GM23338 (cell line): Measurements from ENCODE around the gene RHOBTB3. TPM values are rescaled to one million over a fixed set of nuclear protein-coding genes. Genes with fewer than 3 reads are reported as not detected.

ENCODE experiments used
- ATAC-seq: fragments of 200-7000 bp; cut with Tn5 transposase; 3 replicates; pipeline ENCODE4 v1.9.1; 2020
- DNase-seq: peaks from one replicate; pipeline ENCODE4 v3.0.0-alpha.2; 2015; ENCODE audit warnings: low spot score
- H2AFZ ChIP-seq: fragments of 200-600 bp; sonication (generic); 2 replicates; pipeline ENCODE4 v1.8.0; 2016; ENCODE audit warnings: antibody characterized with exemption, mild to moderate bottlenecking, moderate library complexity
- H3F3A ChIP-seq: fragments of 200-600 bp; sonication (generic); replicated peaks from 2 replicates; pipeline ENCODE4 v1.8.0; 2017; ENCODE audit warnings: antibody characterized with exemption, mixed run types, low read depth
- H3K27ac ChIP-seq: fragments of 200-600 bp; sonication (generic); 2 replicates; pipeline ENCODE4 v1.6.1; 2016; ENCODE audit warnings: low read depth
- H3K27me3 ChIP-seq: fragments of 200-600 bp; sonication (generic); 2 replicates; pipeline ENCODE4 v1.8.0; 2016; ENCODE audit warnings: mild to moderate bottlenecking, mixed run types, moderate library complexity; ENCODE audit not compliant: insufficient read depth
- H3K36me3 ChIP-seq: fragments of 200-600 bp; sonication (generic); 2 replicates; pipeline ENCODE4 v1.8.0; 2016; ENCODE audit warnings: mild to moderate bottlenecking; ENCODE audit not compliant: insufficient read depth
- H3K4me1 ChIP-seq: fragments of 200-600 bp; sonication (generic); 2 replicates; pipeline ENCODE4 v1.8.0; 2016; ENCODE audit warnings: mild to moderate bottlenecking, moderate library complexity; ENCODE audit not compliant: insufficient read depth
- H3K4me2 ChIP-seq: fragments of 200-600 bp; sonication (generic); 2 replicates; pipeline ENCODE4 v1.7.1; 2017; ENCODE audit warnings: mixed run types
- H3K4me3 ChIP-seq: fragments of 200-600 bp; sonication (generic); 2 replicates; pipeline ENCODE4 v1.6.1; 2016; ENCODE audit warnings: mixed run types
- H3K79me2 ChIP-seq: fragments of 200-600 bp; sonication (generic); replicated peaks from 2 replicates; pipeline ENCODE4 v1.8.0; 2017; ENCODE audit warnings: mild to moderate bottlenecking; ENCODE audit not compliant: insufficient read depth
- H3K9me2 ChIP-seq: fragments of 200-600 bp; sonication (generic); 2 replicates; pipeline ENCODE4 v1.8.0; 2017; ENCODE audit not compliant: insufficient read depth
- H4K20me1 ChIP-seq: fragments of 200-600 bp; sonication (generic); replicated peaks from 2 replicates; pipeline ENCODE4 v1.8.0; 2017; ENCODE audit warnings: mild to moderate bottlenecking; ENCODE audit not compliant: insufficient read depth
- H3K27ac Mint-ChIP-seq: 2 replicates; pipeline ENCODE4 v1.8.0; 2020; ENCODE audit warnings: inconsistent platforms, mild to moderate bottlenecking, moderate library complexity, mixed read lengths
- H3K27me3 Mint-ChIP-seq: 3 replicates; pipeline ENCODE4 v1.8.0; 2022; ENCODE audit warnings: low read depth, mild to moderate bottlenecking, moderate library complexity, mixed read lengths, inconsistent platforms; ENCODE audit not compliant: insufficient read depth, poor library complexity
- H3K36me3 Mint-ChIP-seq: 3 replicates; pipeline ENCODE4 v1.8.0; 2021; ENCODE audit warnings: low read depth, mild to moderate bottlenecking, inconsistent platforms, moderate library complexity, mixed read lengths
- H3K4me1 Mint-ChIP-seq: 3 replicates; pipeline ENCODE4 v1.8.0; 2020; ENCODE audit warnings: mild to moderate bottlenecking, inconsistent platforms, mixed read lengths
- H3K4me3 Mint-ChIP-seq: 3 replicates; pipeline ENCODE4 v1.8.0; 2021; ENCODE audit warnings: moderate library complexity, mild to moderate bottlenecking, inconsistent platforms, mixed read lengths
- H3K9me3 Mint-ChIP-seq: 3 replicates; pipeline ENCODE4 v1.8.0; 2020; ENCODE audit warnings: moderate library complexity, mild to moderate bottlenecking, inconsistent platforms, mixed read lengths
- CREB1 ChIP-seq: fragments of 250-450 bp; sonication (Bioruptor Pico); IDR thresholded peaks from 2 replicates; pipeline ENCODE4 v1.5.0; 2020; ENCODE audit warnings: low read depth, mild to moderate bottlenecking, moderate library complexity
- CTCF ChIP-seq, 2 experiments: fragments of 200-600 bp in 1 of 2; sonication (generic) in 1 of 2; conservative IDR thresholded peaks; 2 replicates each; pipeline versions ENCODE4 v1.5.1 to v1.6.1; 2016 to 2017; ENCODE audit warnings: antibody characterized with exemption in 2 of 2, low read depth in 2 of 2, mild to moderate bottlenecking in 2 of 2, moderate library complexity in 1 of 2
- ETS1 ChIP-seq: IDR thresholded peaks from 2 replicates; pipeline ENCODE4 v1.6.1; 2016; ENCODE audit warnings: antibody characterized with exemption
- EZH2 ChIP-seq: fragments of 200-600 bp; sonication (generic); IDR thresholded peaks from one replicate; pipeline ENCODE4 v1.8.0; 2017; ENCODE audit warnings: antibody characterized with exemption, mild to moderate bottlenecking, low read depth; ENCODE audit not compliant: unreplicated experiment
- EZH2phosphoT487 ChIP-seq: fragments of 200-600 bp; sonication (generic); IDR thresholded peaks from one replicate; pipeline ENCODE4 v1.8.1; 2018; ENCODE audit warnings: antibody characterized with exemption; ENCODE audit not compliant: unreplicated experiment
- NANOG ChIP-seq: IDR thresholded peaks from 2 replicates; pipeline ENCODE4 v1.6.1; 2016; ENCODE audit warnings: antibody characterized with exemption, borderline replicate concordance
- POLR2AphosphoS5 ChIP-seq: IDR thresholded peaks from 2 replicates; pipeline ENCODE4 v1.6.1; 2016; ENCODE audit warnings: antibody characterized with exemption, low read depth
- STAT1 ChIP-seq: IDR thresholded peaks from one replicate; pipeline ENCODE4 v1.6.1; 2016; ENCODE audit warnings: antibody characterized with exemption; ENCODE audit not compliant: unreplicated experiment
- ZNF331 ChIP-seq: fragments of 250-450 bp; sonication (Bioruptor Pico); IDR thresholded peaks from 2 replicates; pipeline ENCODE4 v1.5.0; 2020; ENCODE audit warnings: low read depth, mild to moderate bottlenecking, moderate library complexity
- polyA plus RNA-seq: library from polyadenylated mRNA; unstranded; fragments of >200 nt; fragmentation: Nextera tagmentation; extraction: Ambion mirVana; gene quantifications from 2 replicates; pipeline ENCODE4 v1.2.1, GENCODE V29; 2016
- total RNA-seq: library from RNA; depleted of rRNA; stranded (reverse); fragments of >200 nt; shearing (Covaris generic); gene quantifications from 2 replicates; pipeline ENCODE4 v1.2.3, GENCODE V29; 2014
- TF ChIP-seq, protein P1 (sequence below): IDR thresholded peaks from one replicate; pipeline ENCODE4 v1.6.1; 2018; ENCODE audit warnings: antibody characterized with exemption; ENCODE audit not compliant: unreplicated experiment

The RHOBTB3 gene
- total and polyA plus RNA-seq, 2 experiments from 2014 or later: 10.0 to 13.4 TPM

DNA sequence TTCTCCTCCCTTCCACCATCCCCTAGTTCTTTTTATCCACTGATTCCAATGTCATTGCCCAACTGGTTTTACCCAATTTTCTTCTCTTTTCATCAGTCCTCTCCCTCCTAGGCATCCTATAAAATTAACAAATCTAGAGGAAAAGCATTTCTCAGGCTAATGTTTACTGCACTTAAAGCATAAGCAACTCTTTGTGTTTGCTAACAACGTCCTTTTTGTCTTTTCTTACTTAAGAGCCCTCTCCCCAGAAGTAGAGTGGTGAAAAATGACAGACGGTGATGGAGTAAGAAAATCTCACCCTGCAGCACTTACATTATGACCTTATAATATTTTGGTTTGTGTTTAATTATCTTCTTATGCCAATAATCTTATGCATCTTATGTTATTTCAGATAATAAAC is 46.8 kb upstream of the RHOBTB3 start (continued):
- no peak for TF ChIP-seq CTCF (conservative IDR thresholded peaks at IDR 0.05; ENCODE audit: low read depth in 2 of 2)
- TF ChIP-seq STAT1: no peak
- TF ChIP-seq CREB1 (CRISPR knock-in tag): no peak
- no peak for TF ChIP-seq EZH2phosphoT487
- no peak for TF ChIP-seq EZH2

DNA sequence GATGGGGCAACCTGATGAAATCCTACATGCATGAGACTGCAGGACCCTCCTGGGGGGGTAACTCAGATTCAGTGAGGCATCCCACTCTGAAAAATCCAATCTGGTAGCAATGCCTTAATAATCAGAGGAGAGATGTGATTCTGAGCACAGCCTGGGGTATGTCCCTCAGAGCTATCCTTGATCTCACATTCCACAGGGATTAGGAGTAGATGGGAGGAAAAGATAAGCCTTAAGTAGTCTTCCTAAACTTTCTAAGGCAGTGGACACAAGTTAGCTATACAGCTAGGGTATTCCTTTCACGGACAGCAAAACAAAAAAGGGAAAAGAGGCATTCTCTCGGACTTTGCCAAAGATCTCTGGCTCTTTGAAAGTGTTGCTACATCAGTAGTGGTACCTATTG is 44.5 kb upstream of the RHOBTB3 start:
- ATAC-seq: no peak
- Mint-ChIP-seq H3K4me3 (no peak overlapping the region), H3K27ac (no peak overlapping the region), H3K36me3 (no peaks in the 10 kb centered on the region), H3K27me3 (peaks cover 4% of the 10 kb centered on the region), H3K4me1 (peaks cover under 1% of the 10 kb centered on the region; the same call in 1 of the 3 replicates), H3K9me3 (peaks cover 3% of the 10 kb centered on the region; the same call in 1 of the 3 replicates)
- DNase-seq: no peak
- Histone ChIP-seq H3K4me3 (no peak overlapping the region), H2AFZ (no peak overlapping the region), H3K9me2 (no peaks in the 10 kb centered on the region), H3F3A (no peaks in the 10 kb centered on the region), H3K27ac (no peak overlapping the region), H3K4me1 (no peaks in the 10 kb centered on the region), H3K36me3 (no peaks in the 10 kb centered on the region), H3K27me3 (no peaks in the 10 kb centered on the region), H3K79me2 (no peaks in the 10 kb centered on the region), H4K20me1 (no peaks in the 10 kb centered on the region), H3K4me2 (no peak overlapping the region)
- TF ChIP-seq POLR2AphosphoS5 (no peak), EZH2 (no peak), EZH2phosphoT487 (no peak), CREB1 (CRISPR knock-in tag) (no peak), ETS1 (no peak), NANOG (no peak), CTCF (conservative IDR thresholded peaks at IDR 0.05; ENCODE audit: low read depth in 2 of 2) (no peak), ZNF331 (CRISPR knock-in tag) (no peak), STAT1 (no peak)
- TF ChIP-seq, protein P1, sequence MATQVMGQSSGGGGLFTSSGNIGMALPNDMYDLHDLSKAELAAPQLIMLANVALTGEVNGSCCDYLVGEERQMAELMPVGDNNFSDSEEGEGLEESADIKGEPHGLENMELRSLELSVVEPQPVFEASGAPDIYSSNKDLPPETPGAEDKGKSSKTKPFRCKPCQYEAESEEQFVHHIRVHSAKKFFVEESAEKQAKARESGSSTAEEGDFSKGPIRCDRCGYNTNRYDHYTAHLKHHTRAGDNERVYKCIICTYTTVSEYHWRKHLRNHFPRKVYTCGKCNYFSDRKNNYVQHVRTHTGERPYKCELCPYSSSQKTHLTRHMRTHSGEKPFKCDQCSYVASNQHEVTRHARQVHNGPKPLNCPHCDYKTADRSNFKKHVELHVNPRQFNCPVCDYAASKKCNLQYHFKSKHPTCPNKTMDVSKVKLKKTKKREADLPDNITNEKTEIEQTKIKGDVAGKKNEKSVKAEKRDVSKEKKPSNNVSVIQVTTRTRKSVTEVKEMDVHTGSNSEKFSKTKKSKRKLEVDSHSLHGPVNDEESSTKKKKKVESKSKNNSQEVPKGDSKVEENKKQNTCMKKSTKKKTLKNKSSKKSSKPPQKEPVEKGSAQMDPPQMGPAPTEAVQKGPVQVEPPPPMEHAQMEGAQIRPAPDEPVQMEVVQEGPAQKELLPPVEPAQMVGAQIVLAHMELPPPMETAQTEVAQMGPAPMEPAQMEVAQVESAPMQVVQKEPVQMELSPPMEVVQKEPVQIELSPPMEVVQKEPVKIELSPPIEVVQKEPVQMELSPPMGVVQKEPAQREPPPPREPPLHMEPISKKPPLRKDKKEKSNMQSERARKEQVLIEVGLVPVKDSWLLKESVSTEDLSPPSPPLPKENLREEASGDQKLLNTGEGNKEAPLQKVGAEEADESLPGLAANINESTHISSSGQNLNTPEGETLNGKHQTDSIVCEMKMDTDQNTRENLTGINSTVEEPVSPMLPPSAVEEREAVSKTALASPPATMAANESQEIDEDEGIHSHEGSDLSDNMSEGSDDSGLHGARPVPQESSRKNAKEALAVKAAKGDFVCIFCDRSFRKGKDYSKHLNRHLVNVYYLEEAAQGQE: no peak
